D721Med (cell line): Measurements from ENCODE around the gene DPF1.

ENCODE experiments used
- DNase-seq: peaks from one replicate; pipeline ENCODE4 v3.0.0; 2011; ENCODE audit warnings: low spot score; ENCODE audit not compliant: insufficient read length
- FAIRE-seq: peaks from 2 replicates; lab custom pipeline; 2011; peaks lifted over from hg19 to GRCh38; lab: Jason Lieb, UNC
- TF ChIP-seq, protein P1 (sequence below): IDR thresholded peaks from 2 replicates; pipeline ENCODE4 v1.5.1; 2012; ENCODE audit warnings: mild to moderate bottlenecking, control low read depth; ENCODE audit not compliant: insufficient read depth; ENCODE audit errors: missing control alignments

The DPF1 gene

GRCh38 chr19:38164526-38164925 lies 59.5 kb downstream of the DPF1 start:
- DNase-seq (no peak), FAIRE-seq (no peak)

DNA sequence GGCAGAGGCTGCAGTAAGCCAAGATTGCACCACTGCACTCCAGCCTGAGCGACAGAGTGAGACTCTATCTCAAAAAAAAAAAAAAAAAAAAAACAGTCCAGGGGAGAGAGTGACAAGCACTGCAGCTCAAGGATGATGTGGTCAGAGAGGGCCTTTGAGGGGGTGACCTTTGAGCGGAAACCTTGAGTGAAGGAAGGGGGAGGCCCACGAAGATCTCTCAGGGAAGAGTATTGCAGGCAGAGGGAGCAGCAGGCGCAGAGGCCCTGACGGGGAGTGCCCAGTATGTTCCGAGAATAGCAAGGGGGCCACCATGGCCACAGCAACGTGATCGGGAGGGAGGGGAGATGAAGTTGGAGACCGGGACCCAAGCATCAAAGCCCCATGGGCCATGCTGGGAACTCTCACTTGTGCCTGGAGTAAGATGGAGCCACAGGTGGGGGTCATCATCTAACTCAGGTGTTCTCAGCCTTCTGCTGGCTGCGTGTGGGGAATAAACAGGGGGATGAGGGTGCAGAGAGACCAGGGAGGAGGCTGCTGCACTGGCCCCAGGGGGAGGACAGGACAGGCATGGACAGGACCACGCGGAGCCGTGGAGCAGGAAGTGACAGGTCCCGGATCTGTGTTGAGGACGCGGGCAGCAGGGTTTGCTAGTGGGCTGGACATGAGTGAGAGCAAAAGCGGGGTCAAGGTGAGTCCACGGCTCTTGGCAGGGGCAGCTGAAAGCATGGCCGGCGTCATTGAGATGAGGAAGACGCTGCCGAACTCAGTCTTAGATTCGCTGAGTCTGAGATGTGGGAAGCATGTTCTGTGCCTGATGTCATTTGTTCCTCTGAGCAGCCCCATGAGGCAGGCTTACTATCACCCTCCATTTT lies 60.4 kb downstream of the DPF1 start:
- DNase-seq (no peak), FAIRE-seq (no peak)
- TF ChIP-seq, protein P1, sequence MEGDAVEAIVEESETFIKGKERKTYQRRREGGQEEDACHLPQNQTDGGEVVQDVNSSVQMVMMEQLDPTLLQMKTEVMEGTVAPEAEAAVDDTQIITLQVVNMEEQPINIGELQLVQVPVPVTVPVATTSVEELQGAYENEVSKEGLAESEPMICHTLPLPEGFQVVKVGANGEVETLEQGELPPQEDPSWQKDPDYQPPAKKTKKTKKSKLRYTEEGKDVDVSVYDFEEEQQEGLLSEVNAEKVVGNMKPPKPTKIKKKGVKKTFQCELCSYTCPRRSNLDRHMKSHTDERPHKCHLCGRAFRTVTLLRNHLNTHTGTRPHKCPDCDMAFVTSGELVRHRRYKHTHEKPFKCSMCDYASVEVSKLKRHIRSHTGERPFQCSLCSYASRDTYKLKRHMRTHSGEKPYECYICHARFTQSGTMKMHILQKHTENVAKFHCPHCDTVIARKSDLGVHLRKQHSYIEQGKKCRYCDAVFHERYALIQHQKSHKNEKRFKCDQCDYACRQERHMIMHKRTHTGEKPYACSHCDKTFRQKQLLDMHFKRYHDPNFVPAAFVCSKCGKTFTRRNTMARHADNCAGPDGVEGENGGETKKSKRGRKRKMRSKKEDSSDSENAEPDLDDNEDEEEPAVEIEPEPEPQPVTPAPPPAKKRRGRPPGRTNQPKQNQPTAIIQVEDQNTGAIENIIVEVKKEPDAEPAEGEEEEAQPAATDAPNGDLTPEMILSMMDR = no peak

More at GRCh38 chr19:38164526-38164925, 59.5 kb downstream of the DPF1 start:
- TF ChIP-seq, protein P1 = no peak

- TF ChIP-seq, protein P1 = no peak
- no peak for FAIRE-seq
- DNase-seq = no peak
Observed at GRCh38 chr19:38162632-38163031, 61.4 kb downstream of the DPF1 start.

GRCh38 chr19:38162094-38162493 lies 61.9 kb downstream of the DPF1 start:
- TF ChIP-seq, protein P1 = no peak
- FAIRE-seq (no peak), DNase-seq (no peak)
